Lung (tissue), 12 donors: ENCODE results near the gene PSORS1C2. TPM values are rescaled to one million over a fixed set of nuclear protein-coding genes. Genes with fewer than 3 reads are reported as not detected.

Experiments used
- ATAC-seq: fragments of 200-7000 bp; cut with Tn5 transposase; one replicate; pipeline ENCODE4 v1.9.1; 2020; ENCODE audit warnings: moderate number of reproducible peaks; ENCODE audit not compliant: insufficient read depth, low FRiP score
- DNase-seq, 3 donors: peaks; one replicate each; pipeline ENCODE4 v3.0.0-alpha.2; 2013 to 2017
- H3K27ac ChIP-seq, 2 donors: one replicate each; pipeline ENCODE4 v1.5.1; 2013; ENCODE audit warnings: mild to moderate bottlenecking in 2 of 2, moderate library complexity in 2 of 2, control low read depth in 1 of 2, inconsistent platforms in 1 of 2, low read depth in 1 of 2, low read length in 1 of 2
- H3K27me3 ChIP-seq, 3 donors: one replicate each; pipeline ENCODE4 v1.5.1; 2013; ENCODE audit warnings: low read length in 2 of 3; ENCODE audit not compliant: control insufficient read depth in 3 of 3, insufficient read depth in 3 of 3
- H3K36me3 ChIP-seq, 4 donors: one replicate each; pipeline ENCODE4 v1.5.1; 2013; ENCODE audit warnings: low read length in 4 of 4, mild to moderate bottlenecking in 1 of 4, moderate library complexity in 1 of 4; ENCODE audit not compliant: control insufficient read depth in 4 of 4, insufficient read depth in 4 of 4
- H3K4me1 ChIP-seq, 5 donors: one replicate each; pipeline ENCODE4 v1.5.1; 2013; ENCODE audit warnings: low read length in 5 of 5, mild to moderate bottlenecking in 2 of 5, moderate library complexity in 1 of 5; ENCODE audit not compliant: control insufficient read depth in 5 of 5, insufficient read depth in 5 of 5
- H3K4me3 ChIP-seq: one replicate; pipeline ENCODE4 v1.5.1; 2013; ENCODE audit warnings: mild to moderate bottlenecking, control low read depth, moderate library complexity
- H3K9ac ChIP-seq, 2 donors: one replicate each; pipeline ENCODE4 v1.5.1; 2013; ENCODE audit warnings: low read length in 2 of 2, control low read depth in 1 of 2; ENCODE audit not compliant: insufficient read depth in 1 of 2
- H3K9me3 ChIP-seq, 4 donors: one replicate each; pipeline ENCODE4 v1.5.1; 2013; ENCODE audit warnings: low read length in 3 of 4, mild to moderate bottlenecking in 1 of 4, moderate library complexity in 1 of 4; ENCODE audit not compliant: control insufficient read depth in 4 of 4, insufficient read depth in 3 of 4
- CTCF ChIP-seq: IDR thresholded peaks from 2 replicates; pipeline ENCODE4 v1.5.1; 2012; ENCODE audit warnings: mild to moderate bottlenecking; ENCODE audit errors: control extremely low read depth, extremely low read depth
- WGBS, 2 donors: extraction: QIAGEN DNeasy Blood & Tissue Kit; methylation state at CpG; one replicate each; pipeline ENCODE4 v1.1.7; 2013; 5-methylcytosine and 5-hydroxymethylcytosine counted together
- polyA plus RNA-seq, 2 donors: library from polyadenylated mRNA; stranded (reverse); fragments of 200-250 nt; gene quantifications; one replicate each; pipeline ENCODE4 v1.2.1, GENCODE V29; 2013
- total RNA-seq, 2 donors: library from RNA; depleted of rRNA in 1 of 2; stranded (reverse); fragments of >200 nt in 1 of 2; gene quantifications; one replicate each; pipeline ENCODE4 v1.2.1, GENCODE V29; 2014 to 2021
- donor health status: control.
- donor health status: control.
- donor health status: Bipolar disorder and iron deficiency.
- donor health status: healthy.
- donor health status: DM: yes; HTN: yes; CAD: no.

The PSORS1C2 gene
- total and polyA plus RNA-seq, 4 donors: not detected

- no peak overlapping the region for H3K27ac ChIP-seq
- TF ChIP-seq CTCF: no peak
- no peak for ATAC-seq
These were observed 17.8 kb upstream of the PSORS1C2 start for GRCh38 chr6:31156641-31157040.

GRCh38 chr6:31154436-31154835 lies 15.6 kb upstream of the PSORS1C2 start:
- Histone ChIP-seq H3K4me3 (no peak overlapping the region), H3K9me3 (no peaks in the 10 kb centered on the region), H3K9ac (no peak overlapping the region), H3K36me3 (peaks cover 0 to 17% (median 8%) of the 10 kb centered on the region in 4 donors), H3K27ac (no peak overlapping the region), H3K27me3 (no peaks in the 10 kb centered on the region), H3K4me1 (peaks cover 0 to 13% (median 5%) of the 10 kb centered on the region in 5 donors)
- TF ChIP-seq CTCF: no peak
- WGBS, 2 donors: 89 to 97% methylated on average over 15 of the region's 15 CpGs
- ATAC-seq (no peak), DNase-seq (no peak)

More at GRCh38 chr6:31156641-31157040, 17.8 kb upstream of the PSORS1C2 start:
- Histone ChIP-seq H3K27me3 (no peaks in the 10 kb centered on the region), H3K9me3 (no peaks in the 10 kb centered on the region), H3K4me1 (peaks cover 3 to 21% (median 9%) of the 10 kb centered on the region in 5 donors), H3K36me3 (peaks cover 0 to 7% (median 3%) of the 10 kb centered on the region in 4 donors), H3K4me3 (no peak overlapping the region), H3K9ac (no peak overlapping the region)
- 94 to 97% methylated on average over 7 of the region's 7 CpGs for WGBS, 2 donors
- DNase-seq: no peak

GRCh38 chr6:31152781-31153180 lies 13.9 kb upstream of the PSORS1C2 start:
- DNase-seq (no peak), ATAC-seq (no peak)
- Histone ChIP-seq H3K9ac (no peak overlapping the region), H3K9me3 (no peaks in the 10 kb centered on the region), H3K4me3 (no peak overlapping the region), H3K4me1 (peaks cover 0 to 8% (median 3%) of the 10 kb centered on the region in 5 donors), H3K27me3 (no peaks in the 10 kb centered on the region), H3K27ac (no peak overlapping the region), H3K36me3 (peaks cover 0 to 17% (median 8%) of the 10 kb centered on the region in 4 donors)
- WGBS, 2 donors: 93 to 95% methylated on average over 7 of the region's 7 CpGs
- TF ChIP-seq CTCF: no peak
